T-helper 2 cell (primary cell): ENCODE results near the gene TPCN2.
"Not testable (repeated sequence)": the region's sequence is repeated elsewhere in the genome, so short reads cannot be mapped to it uniquely, and the experiment has no call there.

Experiments used
- DNase-seq, 5 experiments: peaks; one replicate each; pipeline versions ENCODE4 v3.0.0 to v3.0.0-alpha.2; 2012 to 2022

Gene TPCN2

GRCh38 chr11:69076129-69076791 is 27.5 kb downstream of the TPCN2 start:
- DNase-seq = peak in 1 of 5 experiments; percentile 24

GRCh38 chr11:69076977-69077376 is 28.2 kb downstream of the TPCN2 start:
- not testable (repeated sequence) for DNase-seq

DNA sequence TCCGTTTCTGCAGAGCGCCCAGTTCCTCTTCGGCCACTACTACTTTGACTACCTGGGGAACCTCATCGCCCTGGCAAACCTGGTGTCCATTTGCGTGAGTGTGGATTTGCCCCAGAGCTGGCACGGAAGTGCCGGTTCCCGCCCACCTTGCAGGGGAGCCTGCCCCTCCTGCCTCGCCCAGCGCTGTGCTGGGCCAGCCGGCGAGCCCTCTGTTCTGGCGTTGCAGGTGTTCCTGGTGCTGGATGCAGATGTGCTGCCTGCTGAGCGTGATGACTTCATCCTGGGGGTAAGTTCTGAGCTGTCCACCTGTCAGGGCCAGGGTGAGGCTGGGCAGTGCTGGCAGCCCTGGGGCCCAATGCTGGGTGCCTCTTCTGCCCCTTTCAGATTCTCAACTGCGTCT is 29.8 kb downstream of the TPCN2 start:
- no peak for DNase-seq

DNA sequence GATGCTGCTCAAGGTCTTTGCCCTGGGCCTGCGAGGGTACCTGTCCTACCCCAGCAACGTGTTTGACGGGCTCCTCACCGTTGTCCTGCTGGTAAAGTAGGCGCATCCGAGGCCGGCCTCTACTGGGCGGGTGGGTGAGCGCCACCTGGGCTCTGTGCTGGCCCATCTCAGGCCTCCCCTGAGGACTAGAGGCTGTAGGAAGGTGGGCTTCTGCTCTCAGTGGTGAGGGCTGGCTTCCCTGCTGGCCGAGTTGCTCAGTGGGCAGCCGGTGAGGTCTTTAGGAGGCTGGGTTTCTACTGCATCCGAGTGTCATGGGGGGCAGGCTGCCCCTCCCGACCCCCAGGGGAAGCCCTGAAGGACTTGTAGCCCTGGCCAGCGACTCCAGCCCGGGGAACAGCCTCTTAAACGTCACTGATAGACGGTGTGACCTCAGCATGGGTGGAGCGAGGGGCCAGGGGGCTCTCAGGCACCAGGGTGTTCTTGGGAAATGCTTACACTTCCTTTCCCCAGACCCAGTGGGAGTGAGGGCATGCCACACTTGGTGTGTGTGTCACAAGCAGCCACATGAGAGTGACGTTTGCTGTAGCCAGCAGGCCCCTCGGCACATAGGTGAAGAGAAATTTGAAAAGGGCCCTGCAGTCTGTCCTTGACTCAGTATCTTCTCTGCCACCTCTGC is 30.3 kb downstream of the TPCN2 start:
- no peak for DNase-seq

DNA sequence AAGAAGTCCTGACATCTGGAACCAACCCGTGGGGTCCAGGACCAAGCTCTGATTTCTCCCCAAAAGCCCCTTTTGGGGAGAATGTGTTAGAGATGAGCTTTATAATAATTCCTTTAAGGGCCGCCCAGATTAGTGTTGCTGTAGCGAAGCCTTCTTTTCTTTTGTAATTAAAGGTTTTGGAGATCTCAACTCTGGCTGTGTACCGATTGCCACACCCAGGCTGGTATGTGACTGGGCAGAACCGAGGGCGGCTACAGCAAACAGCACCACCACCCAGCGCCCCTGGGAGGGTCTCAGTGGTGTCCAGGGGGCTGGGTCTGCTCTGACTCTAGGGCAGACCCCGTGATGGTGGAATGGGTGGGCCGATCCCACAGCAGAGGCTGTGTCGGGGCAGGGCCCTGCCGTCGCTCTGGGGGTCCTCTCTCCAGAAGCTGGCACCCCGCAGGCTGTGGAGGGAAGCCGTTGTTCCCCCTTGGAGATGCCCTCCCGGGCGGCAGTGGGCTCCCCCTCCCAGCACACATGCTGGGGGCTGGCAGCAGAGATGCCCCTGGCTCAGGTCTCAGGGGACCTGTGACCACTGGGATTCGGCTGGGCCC is 31.0 kb downstream of the TPCN2 start:
- DNase-seq = no peak

DNA sequence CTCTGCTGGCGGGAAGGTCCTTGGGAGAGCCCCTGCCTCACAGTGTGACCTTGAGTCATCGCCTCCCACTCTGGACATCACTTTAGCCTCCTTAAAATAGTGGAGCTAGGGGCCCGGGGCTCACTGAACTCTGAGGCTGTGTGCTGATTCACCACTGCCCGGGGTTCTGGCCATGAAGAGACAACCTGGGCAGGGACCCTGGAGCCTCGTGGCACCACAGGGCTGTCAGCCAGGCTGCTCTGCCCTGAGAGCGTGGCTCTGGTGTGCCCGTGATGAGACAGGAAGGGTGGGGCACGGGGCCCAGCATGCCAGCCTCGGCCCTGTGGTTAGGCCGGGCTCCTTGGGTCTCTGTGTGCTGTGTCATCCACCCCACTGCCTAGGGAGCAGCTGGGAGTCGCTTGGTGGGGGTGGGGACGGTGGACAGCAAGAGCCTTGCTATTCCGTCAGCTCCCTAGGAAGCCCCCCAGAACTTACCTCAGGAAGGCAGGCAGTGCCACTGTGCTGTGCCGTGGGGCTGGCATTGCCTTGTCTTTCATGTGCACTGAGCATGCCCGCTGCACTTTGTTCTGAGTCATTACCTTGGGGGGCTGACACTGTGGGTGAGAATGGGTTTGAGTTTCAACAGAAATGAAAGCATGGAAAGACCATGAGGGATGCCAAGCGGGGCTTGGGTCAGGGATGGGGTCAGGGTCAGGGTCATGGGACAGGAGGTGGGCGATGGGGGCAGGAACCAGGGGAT is 31.7 kb downstream of the TPCN2 start:
- peak in 2 of 5 experiments; percentile 12 to 82 for DNase-seq

GRCh38 chr11:69081180-69081579 is 32.4 kb downstream of the TPCN2 start:
- DNase-seq = no peak

DNA sequence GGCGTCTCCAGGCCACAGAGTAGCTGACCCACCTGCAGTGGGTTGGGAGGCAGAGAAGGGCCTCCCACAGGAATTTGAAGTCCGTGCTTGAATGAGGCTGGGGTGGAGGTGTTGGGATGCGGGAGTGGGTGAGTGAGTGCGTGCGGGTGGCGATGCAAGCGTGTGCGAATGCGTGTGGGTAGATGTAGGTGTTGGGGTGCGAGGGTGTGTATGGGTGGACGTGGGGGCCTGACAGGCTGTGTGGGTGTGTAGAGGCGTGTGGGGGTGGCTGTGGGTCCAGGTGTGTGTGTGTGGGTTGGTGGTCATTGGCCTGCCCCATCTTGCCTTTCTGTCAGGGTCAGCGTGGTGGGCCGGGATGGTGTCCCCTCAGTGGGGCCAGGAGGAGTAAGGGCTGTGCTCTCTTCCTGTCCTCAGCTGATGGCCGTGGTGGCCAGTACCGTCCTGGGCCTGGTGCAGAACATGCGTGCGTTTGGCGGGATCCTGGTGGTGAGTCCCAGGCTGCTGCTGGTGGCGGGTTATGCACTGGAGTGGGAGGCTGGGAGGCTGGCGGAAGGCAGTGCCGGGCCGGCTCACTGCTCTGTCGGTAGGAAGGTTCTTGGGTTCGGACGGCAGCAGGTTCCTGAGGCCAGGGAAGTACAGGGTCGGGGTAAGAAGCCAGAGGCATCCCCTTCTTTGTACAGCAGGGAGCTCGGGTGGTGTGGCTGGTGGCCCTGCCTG is 35.0 kb downstream of the TPCN2 start:
- DNase-seq = no peak

DNA sequence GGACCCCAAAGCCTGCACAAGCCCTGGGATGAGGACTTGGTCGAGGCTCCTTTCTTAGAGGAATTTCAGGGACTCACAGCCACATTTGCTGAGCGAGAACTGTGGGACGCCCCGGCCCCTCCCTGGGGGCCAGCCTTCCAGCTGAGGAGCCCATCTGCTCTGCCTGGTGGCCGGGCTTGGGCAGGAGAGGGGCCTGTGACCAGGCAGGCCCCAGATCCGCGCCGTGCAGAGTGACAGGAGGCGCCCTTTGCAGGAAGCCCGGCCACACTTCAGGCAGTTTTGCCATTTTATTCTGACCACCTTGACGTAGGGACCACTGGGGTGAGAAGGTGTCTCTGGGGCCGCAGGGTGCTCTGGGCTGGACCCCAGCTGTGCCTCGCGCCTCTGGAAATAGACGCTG is 35.6 kb downstream of the TPCN2 start:
- DNase-seq = no peak

DNA sequence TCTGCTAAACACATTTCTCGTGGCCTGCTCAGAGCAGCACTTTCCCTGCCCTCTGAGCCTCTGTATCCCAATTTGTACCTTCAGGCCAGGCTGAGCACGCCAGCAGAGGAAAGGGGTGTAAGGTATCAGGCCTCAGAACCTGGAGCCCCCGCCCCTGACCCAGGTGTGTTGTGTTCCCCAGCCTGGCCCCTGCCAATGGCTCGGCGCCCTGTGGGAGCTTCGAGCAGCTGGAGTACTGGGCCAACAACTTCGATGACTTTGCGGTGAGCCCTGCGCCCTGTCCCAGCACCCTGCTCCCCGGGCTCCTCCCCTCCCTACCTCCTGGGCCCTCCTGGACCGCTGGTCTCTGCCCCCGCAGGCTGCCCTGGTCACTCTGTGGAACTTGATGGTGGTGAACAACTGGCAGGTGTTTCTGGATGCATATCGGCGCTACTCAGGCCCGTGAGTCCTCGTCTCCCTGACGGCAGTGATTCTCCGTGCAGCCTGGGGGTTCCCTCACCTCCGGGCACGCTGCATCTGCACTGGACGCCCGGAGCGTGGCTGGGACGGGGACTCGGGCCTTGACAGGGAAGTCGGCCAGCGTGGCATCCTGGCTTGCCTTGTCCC is 36.9 kb downstream of the TPCN2 start:
- no peak for DNase-seq

GRCh38 chr11:69086152-69087132 is 37.7 kb downstream of the TPCN2 start:
- no peak for DNase-seq

DNA sequence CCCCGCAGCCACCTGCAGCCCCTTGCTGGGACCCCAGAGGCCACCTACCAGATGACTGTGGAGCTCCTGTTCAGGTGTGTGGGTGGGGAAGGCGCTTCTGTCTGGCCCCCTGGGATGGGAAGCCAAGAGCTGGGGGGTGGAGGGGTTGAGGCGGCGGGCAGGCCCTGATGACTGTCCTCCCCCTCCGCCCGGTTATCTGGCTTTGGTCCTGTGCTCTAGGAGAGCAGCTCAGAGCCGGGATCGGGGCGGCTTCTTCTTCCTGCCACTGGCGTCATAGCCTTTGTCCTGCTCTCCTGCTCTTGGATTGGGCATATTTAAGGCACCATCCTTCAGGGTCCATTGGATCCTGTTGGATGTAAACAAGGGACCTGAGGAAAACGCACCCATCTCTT is 38.4 kb downstream of the TPCN2 start:
- no peak for DNase-seq

- DNase-seq = no peak
These were observed 39.1 kb downstream of the TPCN2 start for GRCh38 chr11:69087811-69088210.

DNA sequence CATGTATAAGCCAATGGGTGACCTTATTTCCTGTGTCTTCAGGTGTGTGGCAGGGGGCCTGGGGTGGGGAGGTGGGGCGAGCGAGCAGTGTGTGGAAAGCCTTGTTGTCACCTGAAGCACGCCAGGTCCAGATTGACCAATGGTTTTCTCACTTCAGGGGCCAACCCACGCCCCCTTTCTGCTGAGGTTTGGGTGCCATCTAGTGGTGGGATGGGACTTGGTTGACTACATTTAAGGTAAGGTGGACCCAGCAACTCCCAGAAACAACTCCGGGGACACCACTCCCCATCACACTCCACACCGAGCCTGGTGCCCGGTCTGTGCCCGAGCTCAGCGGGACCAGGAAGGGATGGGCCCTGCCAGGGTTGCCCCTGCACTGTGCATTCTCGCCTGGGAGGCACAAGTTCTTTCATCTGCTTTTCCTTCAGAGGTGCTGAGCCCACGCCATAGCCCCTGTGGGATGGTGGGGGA is 40.0 kb downstream of the TPCN2 start:
- DNase-seq = peak in 4 of 5 experiments; percentile 13 to 62 (median 33)

DNA sequence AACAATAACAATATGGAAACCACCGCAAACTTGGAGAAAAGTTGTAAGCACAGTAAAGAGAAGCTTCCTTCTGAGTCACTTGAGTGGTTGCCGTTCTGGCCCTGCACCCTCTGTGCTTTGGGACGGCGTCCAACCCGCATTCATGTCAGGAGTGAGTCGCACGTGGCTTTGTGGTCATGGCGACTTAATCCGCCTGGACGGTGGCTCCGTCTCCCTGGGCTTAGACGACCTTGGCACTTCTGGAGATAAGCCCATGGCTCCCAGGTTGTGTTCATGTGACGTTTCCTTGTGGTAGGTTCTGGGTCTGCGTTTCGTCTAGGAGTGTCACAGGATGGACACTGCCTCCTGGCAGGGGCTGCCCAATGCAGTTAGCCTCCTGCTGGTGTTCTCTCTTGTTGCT is 40.5 kb downstream of the TPCN2 start:
- DNase-seq = no peak

- no peak for DNase-seq
These were observed 43.0 kb downstream of the TPCN2 start for GRCh38 chr11:69091638-69092165.

DNA sequence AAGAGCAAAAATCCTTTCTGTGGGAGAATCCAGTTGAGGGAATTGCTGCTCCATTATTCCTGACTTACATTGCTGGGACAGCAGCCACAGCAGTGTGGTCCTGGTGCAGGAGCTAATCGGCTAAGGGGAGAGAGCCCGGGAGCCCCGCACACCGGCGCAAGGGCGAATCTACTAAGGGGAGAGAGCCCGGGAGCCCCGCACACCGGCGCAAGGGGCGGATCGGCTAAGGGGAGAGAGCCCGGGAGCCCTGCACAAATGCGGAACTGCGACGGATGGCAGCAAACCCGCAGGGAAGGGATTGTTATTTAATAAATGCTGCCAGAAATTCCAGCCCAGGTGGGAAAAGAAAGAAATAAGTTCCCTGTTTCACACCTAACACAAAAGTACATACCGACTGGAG is 43.5 kb downstream of the TPCN2 start:
- no peak for DNase-seq

- no peak for DNase-seq
These were observed 44.4 kb downstream of the TPCN2 start for GRCh38 chr11:69093106-69093505.

GRCh38 chr11:69094111-69094914 is 45.6 kb downstream of the TPCN2 start:
- DNase-seq = no peak

GRCh38 chr11:69094915-69095290 is 46.2 kb downstream of the TPCN2 start:
- no peak for DNase-seq
